H1 (cell line): ENCODE data around the gene MBNL3. TPM values are rescaled to one million over a fixed set of nuclear protein-coding genes. Genes with fewer than 3 reads are reported as not detected.

ENCODE experiments used
- CTCF ChIA-PET: fragments of 300-600 bp; sonication (Branson Sonifier 250); formaldehyde crosslinking; loops from one replicate; lab custom pipeline; 2021; ENCODE audit not compliant: partially characterized antibody; lab: Charles Lee
- POLR2A ChIA-PET: fragments of 300-600 bp; sonication (Branson Sonifier 250); formaldehyde crosslinking; loops from one replicate; lab custom pipeline; 2021; ENCODE audit warnings: inconsistent platforms; ENCODE audit not compliant: partially characterized antibody; lab: Charles Lee
- DNase-seq, 2 experiments: peaks; one replicate each; pipeline versions ENCODE4 v3.0.0 to v3.0.0-alpha.2; 2010 to 2022; ENCODE audit warnings: low spot score in 2 of 2, low read depth in 1 of 2, mixed read lengths in 1 of 2
- FAIRE-seq: peaks from 2 replicates; lab custom pipeline; 2011; peaks lifted over from hg19 to GRCh38; lab: Jason Lieb, UNC
- H2AFZ ChIP-seq: 2 replicates; pipeline ENCODE4 v1.8.1; 2012; ENCODE audit warnings: low read length, inconsistent platforms
- H2AK5ac ChIP-seq: 2 replicates; pipeline ENCODE4 v1.6.1; 2013; ENCODE audit warnings: low read depth, low read length
- H2BK120ac ChIP-seq: replicated peaks from 2 replicates; pipeline ENCODE3; 2013; ENCODE audit warnings: low read depth, low read length, inconsistent platforms
- H2BK12ac ChIP-seq: 2 replicates; pipeline ENCODE4 v1.6.1; 2013; ENCODE audit warnings: low read depth, low read length
- H2BK15ac ChIP-seq: 2 replicates; pipeline ENCODE4 v1.6.1; 2013; ENCODE audit warnings: low read length
- H2BK20ac ChIP-seq: 2 replicates; pipeline ENCODE4 v1.6.1; 2013; ENCODE audit warnings: low read length
- H2BK5ac ChIP-seq: 2 replicates; pipeline ENCODE4 v1.6.1; 2013; ENCODE audit warnings: low read depth, low read length
- H3K14ac ChIP-seq: 2 replicates; pipeline ENCODE4 v1.6.1; 2013; ENCODE audit warnings: inconsistent platforms; ENCODE audit not compliant: insufficient read length
- H3K18ac ChIP-seq: 2 replicates; pipeline ENCODE4 v1.6.1; 2013; ENCODE audit warnings: low read length; ENCODE audit errors: extremely low read depth
- H3K23ac ChIP-seq: 2 replicates; pipeline ENCODE4 v1.6.1; 2013; ENCODE audit warnings: inconsistent platforms; ENCODE audit not compliant: insufficient read length
- H3K23me2 ChIP-seq: 2 replicates; pipeline ENCODE4 v1.6.1; 2013; ENCODE audit warnings: low read depth, low read length
- H3K27ac ChIP-seq: 2 replicates; pipeline ENCODE4 v1.6.1; 2011; ENCODE audit warnings: low read depth, low read length, inconsistent platforms
- H3K27me3 ChIP-seq, 4 experiments: replicated peaks in 1 of 4; 1 replicate in 1 of 4; 2 replicates in 3 of 4; pipeline versions ENCODE4 v1.6.1 to v1.8.1; 2011 to 2013; ENCODE audit warnings: low read length in 3 of 4, mild to moderate bottlenecking in 3 of 4, inconsistent platforms in 2 of 4, mixed read lengths in 2 of 4, moderate library complexity in 1 of 4; ENCODE audit not compliant: control insufficient read depth in 3 of 4, insufficient read depth in 3 of 4; ENCODE audit errors: extremely low read depth in 1 of 4
- H3K36me3 ChIP-seq, 4 experiments: 2 replicates each; pipeline versions ENCODE4 v1.6.1 to v1.8.1; 2011 to 2013; ENCODE audit warnings: mild to moderate bottlenecking in 4 of 4, low read length in 3 of 4, moderate library complexity in 2 of 4, control low read depth in 1 of 4, inconsistent platforms in 1 of 4; ENCODE audit not compliant: insufficient read depth in 4 of 4, control insufficient read depth in 2 of 4
- H3K4ac ChIP-seq: replicated peaks from 2 replicates; pipeline ENCODE3; 2013; ENCODE audit warnings: low read length, low read depth, mixed read lengths, inconsistent platforms; ENCODE audit not compliant: insufficient read length
- H3K4me1 ChIP-seq, 4 experiments: replicated peaks in 1 of 4; 1 replicate in 1 of 4; 2 replicates in 3 of 4; pipeline versions ENCODE4 v1.6.1 to v1.8.1; 2011 to 2013; ENCODE audit warnings: low read length in 3 of 4, inconsistent platforms in 2 of 4, mixed read lengths in 1 of 4; ENCODE audit not compliant: insufficient read depth in 4 of 4, control insufficient read depth in 3 of 4
- H3K4me2 ChIP-seq, 2 experiments: 2 replicates each; pipeline versions ENCODE4 v1.6.1 to v1.8.1; 2011 to 2013; ENCODE audit warnings: low read depth in 2 of 2, low read length in 2 of 2, control low read depth in 1 of 2, inconsistent platforms in 1 of 2, mild to moderate bottlenecking in 1 of 2; ENCODE audit not compliant: insufficient read depth in 1 of 2
- H3K4me3 ChIP-seq, 4 experiments: fragments of 200-600, 300-600 bp in 1 of 4; sonication (generic), shearing (Covaris generic), sonication (Bioruptor Twin) in 1 of 4; 2 replicates each; pipeline versions ENCODE4 v1.5.1 to v1.8.1; 2011 to 2016; ENCODE audit warnings: low read length in 4 of 4, low read depth in 3 of 4, control low read depth in 2 of 4, inconsistent platforms in 2 of 4, mild to moderate bottlenecking in 2 of 4, mixed read lengths in 1 of 4, moderate library complexity in 1 of 4; ENCODE audit not compliant: insufficient read depth in 2 of 4; ENCODE audit errors: extremely low read depth in 1 of 4
- H3K56ac ChIP-seq: replicated peaks from 2 replicates; pipeline ENCODE3; 2013; ENCODE audit warnings: low read depth, mild to moderate bottlenecking, mixed read lengths, low read length, inconsistent platforms; ENCODE audit not compliant: insufficient read length
- H3K79me1 ChIP-seq: 2 replicates; pipeline ENCODE4 v1.6.1; 2013; ENCODE audit warnings: low read depth, low read length, control low read depth
- H3K79me2 ChIP-seq, 2 experiments: 2 replicates each; pipeline versions ENCODE4 v1.6.1 to v1.8.1; 2012 to 2013; ENCODE audit warnings: low read length in 2 of 2, mild to moderate bottlenecking in 2 of 2, inconsistent platforms in 1 of 2; ENCODE audit not compliant: insufficient read depth in 2 of 2, control insufficient read depth in 1 of 2
- H3K9ac ChIP-seq, 4 experiments: replicated peaks in 1 of 4; 1 replicate in 1 of 4; 2 replicates in 3 of 4; pipeline versions ENCODE4 v1.6.1 to v1.8.1; 2011 to 2013; ENCODE audit warnings: low read depth in 3 of 4, low read length in 3 of 4, control low read depth in 2 of 4, mild to moderate bottlenecking in 2 of 4, moderate library complexity in 2 of 4, inconsistent platforms in 1 of 4; ENCODE audit errors: extremely low read depth in 1 of 4
- H3K9me3 ChIP-seq, 2 experiments: 2 replicates each; pipeline versions ENCODE4 v1.6.1 to v1.8.1; 2012 to 2013; ENCODE audit warnings: mild to moderate bottlenecking in 2 of 2, moderate library complexity in 2 of 2, control low read depth in 1 of 2, inconsistent platforms in 1 of 2, low read depth in 1 of 2, low read length in 1 of 2, mixed read lengths in 1 of 2; ENCODE audit not compliant: insufficient read depth in 2 of 2
- H4K20me1 ChIP-seq, 2 experiments: replicated peaks in 1 of 2; 2 replicates each; pipeline versions ENCODE3 to v1.8.1; 2011 to 2013; ENCODE audit warnings: inconsistent platforms in 2 of 2, low read length in 2 of 2, mild to moderate bottlenecking in 1 of 2; ENCODE audit not compliant: insufficient read depth in 2 of 2, control insufficient read depth in 1 of 2
- H4K5ac ChIP-seq: 2 replicates; pipeline ENCODE4 v1.6.1; 2013; ENCODE audit warnings: low read length, low read depth, mixed read lengths, inconsistent platforms; ENCODE audit not compliant: insufficient read length
- H4K8ac ChIP-seq: 2 replicates; pipeline ENCODE4 v1.8.0; 2013; ENCODE audit warnings: mild to moderate bottlenecking, moderate library complexity, low read length, inconsistent platforms; ENCODE audit not compliant: insufficient read depth; ENCODE audit errors: extremely low read depth
- H4K91ac ChIP-seq: replicated peaks from 2 replicates; pipeline ENCODE3; 2013; ENCODE audit warnings: low read length, mixed read lengths, inconsistent platforms; ENCODE audit not compliant: insufficient read length
- ASH2L ChIP-seq: fragments of 200-600, 300-600 bp; sonication (generic); IDR thresholded peaks from one replicate; pipeline ENCODE4 v1.7.1; 2017; ENCODE audit warnings: low read length
- ATF3 ChIP-seq: IDR thresholded peaks from 2 replicates; pipeline ENCODE4 v1.6.1; 2011; ENCODE audit warnings: low read depth, mild to moderate bottlenecking, low read length; ENCODE audit not compliant: insufficient read depth
- BRCA1 ChIP-seq: IDR thresholded peaks from 2 replicates; pipeline ENCODE4 v1.6.1; 2012; ENCODE audit warnings: low read depth, low read length, improper control_type of control experiment
- CBX5 ChIP-seq: fragments of 300-800, 300-1000 bp; sonication (generic); IDR thresholded peaks from 2 replicates; pipeline ENCODE4 v1.7.1; 2016; ENCODE audit warnings: antibody characterized with exemption, low read length, low read depth
- E2F6 ChIP-seq: IDR thresholded peaks from 2 replicates; pipeline ENCODE4 v1.6.1; 2012; ENCODE audit warnings: inconsistent platforms
- FOSL1 ChIP-seq: IDR thresholded peaks from 2 replicates; pipeline ENCODE4 v1.6.1; 2011; ENCODE audit warnings: mild to moderate bottlenecking, low read depth, low read length, moderate library complexity; ENCODE audit not compliant: insufficient read depth
- HDAC2 ChIP-seq, 2 experiments: fragments of 300-600 bp in 1 of 2; sonication (generic) in 1 of 2; IDR thresholded peaks; 2 replicates each; pipeline ENCODE4 v1.6.1; 2011 to 2012; ENCODE audit warnings: low read depth in 2 of 2, low read length in 2 of 2, mild to moderate bottlenecking in 2 of 2, moderate library complexity in 2 of 2, borderline replicate concordance in 1 of 2, inconsistent platforms in 1 of 2
- POLR2A ChIP-seq, 2 experiments: IDR thresholded peaks; 1 replicate in 1 of 2; 2 replicates in 1 of 2; pipeline ENCODE4 v1.6.1; 2011; ENCODE audit warnings: low read depth in 2 of 2, low read length in 2 of 2, mild to moderate bottlenecking in 2 of 2; ENCODE audit errors: control extremely low read depth in 1 of 2
- RFX5 ChIP-seq: IDR thresholded peaks from 2 replicates; pipeline ENCODE4 v1.6.1; 2011; ENCODE audit warnings: low read depth, low read length, improper control_type of control experiment, borderline replicate concordance
- SP2 ChIP-seq: IDR thresholded peaks from 2 replicates; pipeline ENCODE4 v1.6.1; 2012; ENCODE audit warnings: mild to moderate bottlenecking, low read length, inconsistent platforms
- SRF ChIP-seq: IDR thresholded peaks from 2 replicates; pipeline ENCODE4 v1.6.1; 2011; ENCODE audit warnings: mild to moderate bottlenecking, low read depth, low read length, moderate library complexity
- SUZ12 ChIP-seq: fragments of 200-600 bp; sonication (generic); IDR thresholded peaks from 2 replicates; pipeline ENCODE4 v1.6.1; 2012; ENCODE audit warnings: mild to moderate bottlenecking, inconsistent platforms, low read length, moderate library complexity, mixed read lengths
- TCF12 ChIP-seq: IDR thresholded peaks from 2 replicates; pipeline ENCODE4 v1.6.1; 2011; ENCODE audit warnings: low read depth, mild to moderate bottlenecking, low read length
- WGBS, 2 experiments: shearing (Covaris generic) in 1 of 2; methylation state at CpG; one replicate each; pipeline versions ENCODE4 v1.1.6 to v1.1.7; 2013 to 2015; ENCODE audit warnings: low lambda C conversion rate in 2 of 2, mixed read lengths in 2 of 2, inconsistent platforms in 1 of 2, low coverage in 1 of 2, missing lambda C conversion rate in 1 of 2; ENCODE audit not compliant: insufficient replicate concordance in 2 of 2, insufficient coverage in 1 of 2, insufficient read length in 1 of 2; ENCODE audit errors: extremely low coverage in 1 of 2, missing lambda C conversion rate in 1 of 2; 5-methylcytosine and 5-hydroxymethylcytosine counted together
- polyA plus RNA-seq, 7 experiments: library from polyadenylated mRNA; depleted of rRNA in 3 of 7; stranded (reverse) in 5 of 7; unstranded in 2 of 7; fragments of >200 nt in 5 of 7; fragments of 200-250 nt in 2 of 7; gene quantifications; 1 replicate in 5 of 7; 2 replicates in 1 of 7; 4 replicates in 1 of 7; pipeline versions ENCODE4 v1.2.1 to v1.2.3, GENCODE V29; 2011 to 2013; ENCODE audit warnings: missing spikeins in 2 of 7, mixed read lengths in 2 of 7
- total RNA-seq: library from RNA; stranded (reverse); fragmentation: NEBNext Ultra II Directional; extraction: Animal tissue kit (Norgen Biotek cat#: 25700); gene quantifications from 2 replicates; pipeline ENCODE4 v1.2.1, GENCODE V29; 2021

Gene MBNL3
- total and polyA plus RNA-seq, 2 of the 8 experiments (the other 6 are each of a cell fraction or from before 2014, with no cell fraction given): 3.5 to 4.3 TPM

- H2AFZ ChIP-seq: no peak overlapping the region
- FAIRE-seq: no peak
- no peak overlapping the region for H2BK12ac ChIP-seq
- H4K91ac ChIP-seq: no peak overlapping the region
- no peak overlapping the region for H2BK120ac ChIP-seq
- peaks cover 0 to 7% (median 1%) of the 10 kb centered on the region in 4 experiments; a peak in 3 of 7 replicates for H3K4me1 ChIP-seq
- no peak overlapping the region for H3K4me2 ChIP-seq
- DNase-seq: no peak
- H3K4me3 ChIP-seq: no peak overlapping the region
- CTCF ChIA-PET: no interaction called here
- H3K79me2 ChIP-seq: no peaks in the 10 kb centered on the region
- POLR2A ChIA-PET: no interaction called here
- no peaks in the 10 kb centered on the region for H3K27me3 ChIP-seq
- H4K20me1 ChIP-seq: no peaks in the 10 kb centered on the region
- WGBS, 2 experiments: 95% methylated on average over 5 of the region's 5 CpGs; no CpG with 5 or more reads in 1 of the 2 experiments
- no peak overlapping the region for H4K5ac ChIP-seq
- H2BK20ac ChIP-seq: no peak overlapping the region
- no peak overlapping the region for H3K14ac ChIP-seq
- H3K36me3 ChIP-seq: no peaks in the 10 kb centered on the region
- H2BK15ac ChIP-seq: no peak overlapping the region
- no peak overlapping the region for H3K4ac ChIP-seq
- H4K8ac ChIP-seq: no peak overlapping the region
- no peak overlapping the region for H2BK5ac ChIP-seq
- no peak overlapping the region for H2AK5ac ChIP-seq
- H3K27ac ChIP-seq: no peak overlapping the region
- H3K79me1 ChIP-seq: no peaks in the 10 kb centered on the region
- H3K9me3 ChIP-seq: no peaks in the 10 kb centered on the region
- no peak overlapping the region for H3K18ac ChIP-seq
- no peak overlapping the region for H3K23ac ChIP-seq
- no peak overlapping the region for H3K56ac ChIP-seq
- no peaks in the 10 kb centered on the region for H3K23me2 ChIP-seq
- no peak overlapping the region for H3K9ac ChIP-seq
- TF ChIP-seq RFX5 (no peak), HDAC2 (IDR thresholded peaks at IDR 0.05; ENCODE audit: borderline replicate concordance in 1 of 2, low read depth in 2 of 2, low read length in 2 of 2) (no peak), CBX5 (no peak), E2F6 (no peak), SP2 (no peak), ASH2L (no peak), ATF3 (no peak), BRCA1 (no peak), SRF (no peak), TCF12 (no peak), FOSL1 (no peak), POLR2A (IDR thresholded peaks at IDR 0.05; ENCODE audit: control extremely low read depth in 1 of 2, low read depth in 2 of 2, low read length in 2 of 2) (no peak), SUZ12 (no peak)
Measured at GRCh38 chrX:132404266-132404665, 84.6 kb downstream of the MBNL3 start.
